ENCODE results near the gene CRBN. TPM values are rescaled to one million over a fixed set of nuclear protein-coding genes. Genes with fewer than 3 reads are reported as not detected.
A peak's percentile ranks its signal among the peaks of the same experiment; 100 is the strongest.

The CRBN gene
- total RNA-seq, 1 donor from 2014 or later, result 43.6 TPM

GRCh38 chr3:3110749-3111361 lies 68.6 kb downstream of the CRBN start:
- Mint-ChIP-seq H3K4me1 (ENCODE audit: unreplicated experiment) (peaks cover 13% of the 10 kb centered on the region), H3K36me3 (no peaks in the 10 kb centered on the region), H3K9me3 (peaks cover 8% of the 10 kb centered on the region), H3K27me3 (peaks cover 3% of the 10 kb centered on the region), H3K4me3 (no peak overlapping the region), H3K27ac (no peak overlapping the region)
- DNase-seq (ENCODE audit: extremely low spot score, unreplicated experiment), result peak; percentile 6
- TF ChIP-seq CTCF (conservative IDR thresholded peaks at IDR 0.05), result no peak

- Mint-ChIP-seq H3K27ac (peak within 1 kb of the TSS; percentile 16), H3K27me3 (peaks cover 3% of the 10 kb centered on the region), H3K4me1 (ENCODE audit: unreplicated experiment) (peaks cover 13% of the 10 kb centered on the region), H3K4me3 (peak within 1 kb of the TSS; percentile 51), H3K9me3 (peaks cover 4% of the 10 kb centered on the region), H3K36me3 (no peaks in the 10 kb centered on the region)
- no peak for TF ChIP-seq CTCF (conservative IDR thresholded peaks at IDR 0.05)
- no peak for DNase-seq (ENCODE audit: extremely low spot score, unreplicated experiment)
Observed at GRCh38 chr3:3110299-3110630, 69.2 kb downstream of the CRBN start, which contains the start of gene IL5RA. Gene IL5RA (minus strand): TSS chr3:3110374. CDS start chr3:3104984, 5,390 bp downstream.

- Mint-ChIP-seq H3K27ac (peak overlapping the region; percentile 16), H3K4me1 (ENCODE audit: unreplicated experiment) (peaks cover 13% of the 10 kb centered on the region), H3K36me3 (no peaks in the 10 kb centered on the region), H3K4me3 (peak overlapping the region; percentile 51), H3K9me3 (no peaks in the 10 kb centered on the region), H3K27me3 (peaks cover 3% of the 10 kb centered on the region)
- TF ChIP-seq CTCF (conservative IDR thresholded peaks at IDR 0.05), result no peak
- DNase-seq (ENCODE audit: extremely low spot score, unreplicated experiment), result no peak
Observed at GRCh38 chr3:3109407-3110298, 69.8 kb downstream of the CRBN start.

GRCh38 chr3:3107858-3108257 lies 71.6 kb downstream of the CRBN start:
- H3K4me3 Mint-ChIP-seq, result no peak overlapping the region
- TF ChIP-seq CTCF (conservative IDR thresholded peaks at IDR 0.05), result no peak
- DNase-seq (ENCODE audit: extremely low spot score, unreplicated experiment), result no peak
- no peaks in the 10 kb centered on the region for H3K36me3 Mint-ChIP-seq
- H3K27ac Mint-ChIP-seq, result no peak overlapping the region
- no peaks in the 10 kb centered on the region for H3K9me3 Mint-ChIP-seq
- peaks cover 13% of the 10 kb centered on the region for H3K4me1 Mint-ChIP-seq (ENCODE audit: unreplicated experiment)
- H3K27me3 Mint-ChIP-seq, result peaks cover 3% of the 10 kb centered on the region

GRCh38 chr3:3107181-3107580 lies 72.3 kb downstream of the CRBN start:
- no peak for DNase-seq (ENCODE audit: extremely low spot score, unreplicated experiment)
- Mint-ChIP-seq H3K27ac (no peak overlapping the region), H3K4me1 (ENCODE audit: unreplicated experiment) (peaks cover 13% of the 10 kb centered on the region), H3K4me3 (no peak overlapping the region), H3K27me3 (peaks cover 3% of the 10 kb centered on the region), H3K9me3 (no peaks in the 10 kb centered on the region), H3K36me3 (no peaks in the 10 kb centered on the region)
- no peak for TF ChIP-seq CTCF (conservative IDR thresholded peaks at IDR 0.05)

Measured in type B pancreatic cell (in vitro differentiated cells).